H9 (cell line): ENCODE measurements around the gene ABCC3. TPM values are rescaled to one million over a fixed set of nuclear protein-coding genes. Genes with fewer than 3 reads are reported as not detected.

Experiments
- DNase-seq: peaks from one replicate; pipeline ENCODE4 v3.0.0-alpha.2; 2017
- H2AFZ ChIP-seq: one replicate; pipeline ENCODE4 v1.6.1; 2013; ENCODE audit warnings: mild to moderate bottlenecking, low read length, control low read depth, moderate library complexity
- H2AK5ac ChIP-seq: 2 replicates; pipeline ENCODE4 v1.6.1; 2013; ENCODE audit warnings: low read length, control low read depth, mixed read lengths; ENCODE audit not compliant: insufficient read length
- H2BK120ac ChIP-seq: one replicate; pipeline ENCODE4 v1.6.1; 2013; ENCODE audit warnings: low read depth, mild to moderate bottlenecking, low read length, control low read depth, inconsistent platforms; ENCODE audit not compliant: poor library complexity, severe bottlenecking
- H2BK12ac ChIP-seq: 2 replicates; pipeline ENCODE4 v1.6.1; 2013; ENCODE audit warnings: low read length, control low read depth, mixed read lengths, low read depth; ENCODE audit not compliant: insufficient read length
- H2BK15ac ChIP-seq: 2 replicates; pipeline ENCODE4 v1.6.1; 2013; ENCODE audit warnings: low read depth, low read length, control low read depth
- H2BK20ac ChIP-seq: one replicate; pipeline ENCODE4 v1.6.1; 2013; ENCODE audit warnings: low read depth, mild to moderate bottlenecking, low read length, control low read depth, inconsistent platforms; ENCODE audit not compliant: poor library complexity, severe bottlenecking
- H2BK5ac ChIP-seq: 2 replicates; pipeline ENCODE4 v1.6.1; 2013; ENCODE audit warnings: low read length, control low read depth, mixed read lengths; ENCODE audit not compliant: insufficient read length
- H3K14ac ChIP-seq: 2 replicates; pipeline ENCODE4 v1.6.1; 2013; ENCODE audit warnings: low read length, control low read depth; ENCODE audit not compliant: insufficient read depth
- H3K18ac ChIP-seq: 2 replicates; pipeline ENCODE4 v1.6.1; 2013; ENCODE audit warnings: low read depth, mild to moderate bottlenecking, mixed read lengths, low read length, control low read depth; ENCODE audit not compliant: insufficient read length
- H3K23ac ChIP-seq: 2 replicates; pipeline ENCODE4 v1.6.1; 2013; ENCODE audit warnings: low read length, control low read depth, mixed read lengths, low read depth; ENCODE audit not compliant: insufficient read length
- H3K23me2 ChIP-seq: 2 replicates; pipeline ENCODE4 v1.6.1; 2013; ENCODE audit warnings: low read depth, mild to moderate bottlenecking, mixed read lengths, low read length, control low read depth; ENCODE audit not compliant: insufficient read length, poor library complexity, severe bottlenecking
- H3K27ac ChIP-seq: 2 replicates; pipeline ENCODE4 v1.5.1; 2013; ENCODE audit warnings: low read length, control low read depth, mixed read lengths, low read depth; ENCODE audit not compliant: insufficient read length
- H3K27me3 ChIP-seq: 2 replicates; pipeline ENCODE4 v1.6.1; 2013; ENCODE audit warnings: low read length, control low read depth, inconsistent platforms; ENCODE audit not compliant: insufficient read depth
- H3K4ac ChIP-seq: 2 replicates; pipeline ENCODE4 v1.6.1; 2013; ENCODE audit warnings: low read depth, mild to moderate bottlenecking, control low read depth, inconsistent platforms, low read length, moderate library complexity
- H3K4me1 ChIP-seq: 2 replicates; pipeline ENCODE4 v1.6.1; 2013; ENCODE audit warnings: low read length, control low read depth, inconsistent platforms; ENCODE audit not compliant: insufficient read depth
- H3K4me2 ChIP-seq: 2 replicates; pipeline ENCODE4 v1.6.1; 2013; ENCODE audit warnings: low read length, control low read depth, mixed read lengths; ENCODE audit not compliant: insufficient read length, insufficient read depth
- H3K56ac ChIP-seq: 2 replicates; pipeline ENCODE4 v1.6.1; 2013; ENCODE audit warnings: low read depth, mild to moderate bottlenecking, mixed read lengths, low read length, control low read depth; ENCODE audit not compliant: insufficient read length
- H3K79me1 ChIP-seq: 2 replicates; pipeline ENCODE4 v1.6.1; 2013; ENCODE audit warnings: low read depth, mild to moderate bottlenecking, moderate library complexity, low read length, control low read depth, inconsistent platforms; ENCODE audit not compliant: insufficient read depth, poor library complexity, severe bottlenecking
- H3K79me2 ChIP-seq: 2 replicates; pipeline ENCODE4 v1.6.1; 2013; ENCODE audit warnings: low read length, control low read depth, inconsistent platforms; ENCODE audit not compliant: insufficient read depth
- H3K9ac ChIP-seq: 2 replicates; pipeline ENCODE4 v1.6.1; 2013; ENCODE audit warnings: low read length, control low read depth, mixed read lengths; ENCODE audit not compliant: insufficient read length; ENCODE audit errors: extremely low read depth
- H3K9me3 ChIP-seq: one replicate; pipeline ENCODE4 v1.6.1; 2013; ENCODE audit warnings: low read depth, low read length, inconsistent platforms; ENCODE audit not compliant: control insufficient read depth
- H3T11ph ChIP-seq: one replicate; pipeline ENCODE4 v1.6.1; 2013; ENCODE audit warnings: mild to moderate bottlenecking, low read length, control low read depth, inconsistent platforms
- H4K20me1 ChIP-seq: one replicate; pipeline ENCODE4 v1.6.1; 2013; ENCODE audit not compliant: control insufficient read depth, insufficient read length, insufficient read depth
- H4K5ac ChIP-seq: 2 replicates; pipeline ENCODE4 v1.6.1; 2013; ENCODE audit warnings: low read depth, mild to moderate bottlenecking, mixed read lengths, low read length, control low read depth; ENCODE audit not compliant: insufficient read length
- H4K8ac ChIP-seq: replicated peaks from 2 replicates; pipeline ENCODE4 v1.6.1; 2013; ENCODE audit warnings: low read length, control low read depth, mixed read lengths, low read depth; ENCODE audit not compliant: insufficient read length
- H4K91ac ChIP-seq: 2 replicates; pipeline ENCODE4 v1.6.1; 2013; ENCODE audit warnings: low read depth, mild to moderate bottlenecking, moderate library complexity, mixed read lengths, low read length, control low read depth; ENCODE audit not compliant: insufficient read length
- H3K27ac Mint-ChIP-seq, 3 experiments: 2 replicates in 2 of 3; 3 replicates in 1 of 3; pipeline ENCODE4 v1.8.0; 2020 to 2021; ENCODE audit warnings: mixed read lengths in 3 of 3, mild to moderate bottlenecking in 1 of 3, moderate library complexity in 1 of 3
- H3K27me3 Mint-ChIP-seq: 2 replicates; pipeline ENCODE4 v1.8.0; 2021; ENCODE audit warnings: low read depth, mild to moderate bottlenecking, moderate library complexity, mixed read lengths
- H3K36me3 Mint-ChIP-seq, 3 experiments: 2 replicates in 2 of 3; 3 replicates in 1 of 3; pipeline ENCODE4 v1.8.0; 2020 to 2021; ENCODE audit warnings: low read depth in 3 of 3, mixed read lengths in 3 of 3; ENCODE audit not compliant: insufficient read depth in 1 of 3
- H3K4me1 Mint-ChIP-seq, 2 experiments: 2 replicates each; pipeline ENCODE4 v1.8.0; 2020; ENCODE audit warnings: mixed read lengths in 2 of 2
- H3K4me3 Mint-ChIP-seq, 2 experiments: 2 replicates in 1 of 2; 3 replicates in 1 of 2; pipeline ENCODE4 v1.8.0; 2020 to 2021; ENCODE audit warnings: mild to moderate bottlenecking in 2 of 2, mixed read lengths in 2 of 2, moderate library complexity in 1 of 2
- H3K9me3 Mint-ChIP-seq, 2 experiments: 2 replicates in 1 of 2; 3 replicates in 1 of 2; pipeline ENCODE4 v1.8.0; 2020; ENCODE audit warnings: mild to moderate bottlenecking in 2 of 2, mixed read lengths in 2 of 2, moderate library complexity in 1 of 2
- WGBS: extraction: QIAGEN DNeasy Blood & Tissue Kit; methylation state at CpG from one replicate; pipeline ENCODE4 v1.1.7; 2013; ENCODE audit warnings: missing lambda C conversion rate, low lambda C conversion rate, mixed read lengths; ENCODE audit not compliant: insufficient read length; ENCODE audit errors: extremely low coverage; 5-methylcytosine and 5-hydroxymethylcytosine counted together
- total RNA-seq: library from RNA; stranded (reverse); gene quantifications from 2 replicates; pipeline ENCODE4 v1.2.1, GENCODE V29; 2021
- TF ChIP-seq, protein P1 (sequence below): fragments of 200-600 bp; sonication (generic); conservative IDR thresholded peaks from 3 replicates; pipeline ENCODE4 v1.8.0; 2021; ENCODE audit warnings: antibody characterized with exemption, mild to moderate bottlenecking

The ABCC3 gene
- total RNA-seq, 1 experiment from 2014 or later, result 0.31 TPM

DNA sequence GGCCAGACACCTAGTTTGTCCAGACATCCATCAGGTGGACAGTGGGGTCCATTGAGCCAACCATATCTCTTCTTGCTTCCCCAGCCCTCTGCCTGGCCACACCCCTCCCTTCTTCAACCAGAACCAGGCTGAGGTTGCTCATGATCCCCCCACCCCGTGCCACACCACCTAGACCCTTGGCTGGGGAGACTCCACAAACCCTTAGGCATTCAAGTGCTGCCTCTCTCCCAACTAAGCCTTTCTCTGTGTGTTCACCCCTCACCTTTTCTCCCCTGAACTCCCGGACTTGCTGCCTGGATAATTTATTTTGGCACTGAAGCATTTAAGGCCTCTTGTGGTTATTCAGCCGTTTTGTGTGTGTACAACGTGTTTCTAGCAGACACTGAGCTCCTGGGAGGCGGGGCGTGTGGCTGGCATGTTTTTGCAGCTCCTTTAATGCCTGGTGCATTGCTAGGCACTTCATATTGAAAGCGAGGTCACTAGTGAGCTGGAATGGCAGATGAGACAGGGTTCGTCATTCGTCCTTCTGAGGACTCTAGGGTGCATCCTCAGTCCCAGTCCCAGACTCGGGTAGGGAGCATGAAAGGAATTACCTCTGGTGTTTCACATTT lies 45.5 kb upstream of the ABCC3 start:
- H3K4me1 Mint-ChIP-seq, result peaks cover 25 to 39% of the 10 kb centered on the region in 2 experiments
- H3K14ac ChIP-seq, result no peak overlapping the region
- no peaks in the 10 kb centered on the region for H3K9me3 Mint-ChIP-seq
- no peak overlapping the region for H3K27ac ChIP-seq
- H2BK20ac ChIP-seq, result no peak overlapping the region
- no peaks in the 10 kb centered on the region for H3K79me2 ChIP-seq
- no peaks in the 10 kb centered on the region for H3K27me3 ChIP-seq
- no peak overlapping the region for H3K4me2 ChIP-seq
- H3K18ac ChIP-seq, result no peak overlapping the region
- H3K79me1 ChIP-seq, result no peaks in the 10 kb centered on the region
- no peak overlapping the region for H3K23ac ChIP-seq
- H2BK15ac ChIP-seq, result no peak overlapping the region
- peaks cover 9% of the 10 kb centered on the region for H3K27me3 Mint-ChIP-seq
- no peak overlapping the region for H2AK5ac ChIP-seq
- no peak overlapping the region for H3K4ac ChIP-seq
- no peak overlapping the region for H3K9ac ChIP-seq
- H3K4me1 ChIP-seq, result no peaks in the 10 kb centered on the region
- H3T11ph ChIP-seq, result no peak overlapping the region
- H4K91ac ChIP-seq, result no peak overlapping the region
- no CpG with 5 or more reads among the region's 10 CpGs for WGBS
- no peak overlapping the region for H2BK5ac ChIP-seq
- H4K20me1 ChIP-seq, result peaks cover under 1% of the 10 kb centered on the region
- TF ChIP-seq, protein P1, sequence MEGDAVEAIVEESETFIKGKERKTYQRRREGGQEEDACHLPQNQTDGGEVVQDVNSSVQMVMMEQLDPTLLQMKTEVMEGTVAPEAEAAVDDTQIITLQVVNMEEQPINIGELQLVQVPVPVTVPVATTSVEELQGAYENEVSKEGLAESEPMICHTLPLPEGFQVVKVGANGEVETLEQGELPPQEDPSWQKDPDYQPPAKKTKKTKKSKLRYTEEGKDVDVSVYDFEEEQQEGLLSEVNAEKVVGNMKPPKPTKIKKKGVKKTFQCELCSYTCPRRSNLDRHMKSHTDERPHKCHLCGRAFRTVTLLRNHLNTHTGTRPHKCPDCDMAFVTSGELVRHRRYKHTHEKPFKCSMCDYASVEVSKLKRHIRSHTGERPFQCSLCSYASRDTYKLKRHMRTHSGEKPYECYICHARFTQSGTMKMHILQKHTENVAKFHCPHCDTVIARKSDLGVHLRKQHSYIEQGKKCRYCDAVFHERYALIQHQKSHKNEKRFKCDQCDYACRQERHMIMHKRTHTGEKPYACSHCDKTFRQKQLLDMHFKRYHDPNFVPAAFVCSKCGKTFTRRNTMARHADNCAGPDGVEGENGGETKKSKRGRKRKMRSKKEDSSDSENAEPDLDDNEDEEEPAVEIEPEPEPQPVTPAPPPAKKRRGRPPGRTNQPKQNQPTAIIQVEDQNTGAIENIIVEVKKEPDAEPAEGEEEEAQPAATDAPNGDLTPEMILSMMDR, result no peak
- no peak overlapping the region for H3K4me3 Mint-ChIP-seq
- H3K27ac Mint-ChIP-seq, result no peak overlapping the region; a peak in 1 of 7 replicates
- no peak overlapping the region for H2AFZ ChIP-seq
- H4K5ac ChIP-seq, result no peak overlapping the region
- no peaks in the 10 kb centered on the region for H3K9me3 ChIP-seq
- no peak overlapping the region for H3K56ac ChIP-seq
- H2BK12ac ChIP-seq, result no peak overlapping the region
- peaks cover 0 to 2% (median 0%) of the 10 kb centered on the region in 3 experiments; a peak in 3 of 7 replicates for H3K36me3 Mint-ChIP-seq
- no peaks in the 10 kb centered on the region for H3K23me2 ChIP-seq
- no peak overlapping the region for H2BK120ac ChIP-seq
- no peak for DNase-seq
- no peak overlapping the region for H4K8ac ChIP-seq
